Lower lobe of right lung (tissue), 2 donors: ENCODE results near the gene DAP. TPM values are rescaled to one million over a fixed set of nuclear protein-coding genes. Genes with fewer than 3 reads are reported as not detected.

Experiments
- ATAC-seq, 2 donors: fragments of 200-7000 bp; cut with Tn5 transposase; one replicate each; pipeline ENCODE4 v1.9.1; 2020 to 2022; ENCODE audit warnings: mild to moderate bottlenecking in 2 of 2, moderate library complexity in 2 of 2
- DNase-seq: peaks from one replicate; pipeline ENCODE4 v3.0.0-alpha.2; 2020
- H3K27ac ChIP-seq: fragments of 200-600 bp; one replicate; pipeline ENCODE4 v1.8.0; 2022
- H3K27me3 ChIP-seq: fragments of 200-600 bp; one replicate; pipeline ENCODE4 v1.8.0; 2022; ENCODE audit warnings: low read depth
- H3K36me3 ChIP-seq: fragments of 200-600 bp; one replicate; pipeline ENCODE4 v1.8.0; 2022; ENCODE audit warnings: mild to moderate bottlenecking
- H3K4me1 ChIP-seq: fragments of 200-600 bp; one replicate; pipeline ENCODE4 v1.8.0; 2022
- H3K4me3 ChIP-seq: fragments of 200-600 bp; one replicate; pipeline ENCODE4 v1.8.0; 2022; ENCODE audit warnings: mild to moderate bottlenecking
- H3K9me3 ChIP-seq: fragments of 200-600 bp; one replicate; pipeline ENCODE4 v1.8.0; 2022
- intact Hi-C: fragments of 100-400 bp; cut with DNase I; formaldehyde crosslinking; loops from one replicate; pipeline ENCODE4 v1.11.0; 2022
- total RNA-seq: library from RNA; stranded (reverse); fragmentation: NEBNext Ultra II Directional; extraction: Animal tissue kit (Norgen Biotek cat#: 25700); gene quantifications from one replicate; pipeline ENCODE4 v1.2.1, GENCODE V29; 2021
- TF ChIP-seq, protein P1 (sequence below): fragments of 200-600 bp; IDR thresholded peaks from one replicate; pipeline ENCODE4 v1.8.0; 2022; ENCODE audit warnings: antibody characterized with exemption, mild to moderate bottlenecking
- donor health status: DM: no; HTN: yes; CAD: no; lungs with severe emphysema.

Gene DAP
- total RNA-seq, 1 donor from 2014 or later, result 89.8 TPM

DNA sequence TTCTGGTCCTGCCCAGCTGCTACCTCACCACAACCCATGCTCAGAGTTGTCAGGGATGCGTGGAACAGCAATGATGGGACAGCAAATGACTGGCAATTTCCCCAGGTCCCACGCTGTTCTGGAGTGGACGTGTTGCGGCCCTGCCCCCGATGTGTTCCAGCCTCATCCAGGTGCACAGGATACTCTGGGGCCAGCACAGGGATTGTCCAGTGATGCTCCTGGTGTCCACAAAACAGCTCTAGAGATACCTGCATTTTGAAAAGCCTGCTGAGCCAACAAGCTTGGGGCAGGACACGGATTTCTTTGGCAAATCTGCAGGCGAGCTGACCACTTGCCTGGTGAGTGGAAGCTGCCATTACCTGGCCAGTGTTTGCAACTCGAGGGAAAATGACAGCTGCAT lies 108.4 kb downstream of the DAP start:
- Histone ChIP-seq H3K9me3 (no peaks in the 10 kb centered on the region), H3K4me3 (no peak overlapping the region), H3K36me3 (no peaks in the 10 kb centered on the region), H3K27me3 (peaks cover 11% of the 10 kb centered on the region), H3K27ac (no peak overlapping the region), H3K4me1 (no peaks in the 10 kb centered on the region)
- no peak for DNase-seq
- intact Hi-C loops, result no loop called here
- TF ChIP-seq, protein P1, sequence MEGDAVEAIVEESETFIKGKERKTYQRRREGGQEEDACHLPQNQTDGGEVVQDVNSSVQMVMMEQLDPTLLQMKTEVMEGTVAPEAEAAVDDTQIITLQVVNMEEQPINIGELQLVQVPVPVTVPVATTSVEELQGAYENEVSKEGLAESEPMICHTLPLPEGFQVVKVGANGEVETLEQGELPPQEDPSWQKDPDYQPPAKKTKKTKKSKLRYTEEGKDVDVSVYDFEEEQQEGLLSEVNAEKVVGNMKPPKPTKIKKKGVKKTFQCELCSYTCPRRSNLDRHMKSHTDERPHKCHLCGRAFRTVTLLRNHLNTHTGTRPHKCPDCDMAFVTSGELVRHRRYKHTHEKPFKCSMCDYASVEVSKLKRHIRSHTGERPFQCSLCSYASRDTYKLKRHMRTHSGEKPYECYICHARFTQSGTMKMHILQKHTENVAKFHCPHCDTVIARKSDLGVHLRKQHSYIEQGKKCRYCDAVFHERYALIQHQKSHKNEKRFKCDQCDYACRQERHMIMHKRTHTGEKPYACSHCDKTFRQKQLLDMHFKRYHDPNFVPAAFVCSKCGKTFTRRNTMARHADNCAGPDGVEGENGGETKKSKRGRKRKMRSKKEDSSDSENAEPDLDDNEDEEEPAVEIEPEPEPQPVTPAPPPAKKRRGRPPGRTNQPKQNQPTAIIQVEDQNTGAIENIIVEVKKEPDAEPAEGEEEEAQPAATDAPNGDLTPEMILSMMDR, result no peak
- ATAC-seq, result no peak

DNA sequence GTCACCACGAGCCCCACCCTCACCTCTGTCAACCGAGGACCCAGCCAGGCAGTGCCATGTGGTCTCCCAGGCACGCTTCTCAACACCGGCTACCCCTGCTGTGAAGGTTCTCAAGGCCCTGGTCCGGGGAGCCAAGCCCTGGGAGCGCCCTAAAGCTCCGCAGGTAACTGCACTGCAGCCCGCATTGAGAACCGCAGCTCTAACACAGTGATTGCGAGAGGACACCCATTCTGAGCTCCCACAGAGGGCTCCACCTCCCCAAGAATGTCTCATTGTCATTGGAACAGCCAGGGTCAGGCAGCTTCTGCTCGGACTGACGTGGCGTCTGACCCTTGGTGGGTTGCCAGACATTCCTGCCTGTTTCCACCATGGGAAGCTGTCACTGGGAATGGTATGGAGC lies 108.9 kb downstream of the DAP start:
- TF ChIP-seq, protein P1, result no peak
- H3K4me1 ChIP-seq, result no peaks in the 10 kb centered on the region
- H3K36me3 ChIP-seq, result no peaks in the 10 kb centered on the region
- no peak for DNase-seq
- H3K9me3 ChIP-seq, result no peaks in the 10 kb centered on the region
- ATAC-seq, result no peak
- H3K27me3 ChIP-seq, result peaks cover 11% of the 10 kb centered on the region
- H3K4me3 ChIP-seq, result no peak overlapping the region
- intact Hi-C loops, result no loop called here
- no peak overlapping the region for H3K27ac ChIP-seq

DNA sequence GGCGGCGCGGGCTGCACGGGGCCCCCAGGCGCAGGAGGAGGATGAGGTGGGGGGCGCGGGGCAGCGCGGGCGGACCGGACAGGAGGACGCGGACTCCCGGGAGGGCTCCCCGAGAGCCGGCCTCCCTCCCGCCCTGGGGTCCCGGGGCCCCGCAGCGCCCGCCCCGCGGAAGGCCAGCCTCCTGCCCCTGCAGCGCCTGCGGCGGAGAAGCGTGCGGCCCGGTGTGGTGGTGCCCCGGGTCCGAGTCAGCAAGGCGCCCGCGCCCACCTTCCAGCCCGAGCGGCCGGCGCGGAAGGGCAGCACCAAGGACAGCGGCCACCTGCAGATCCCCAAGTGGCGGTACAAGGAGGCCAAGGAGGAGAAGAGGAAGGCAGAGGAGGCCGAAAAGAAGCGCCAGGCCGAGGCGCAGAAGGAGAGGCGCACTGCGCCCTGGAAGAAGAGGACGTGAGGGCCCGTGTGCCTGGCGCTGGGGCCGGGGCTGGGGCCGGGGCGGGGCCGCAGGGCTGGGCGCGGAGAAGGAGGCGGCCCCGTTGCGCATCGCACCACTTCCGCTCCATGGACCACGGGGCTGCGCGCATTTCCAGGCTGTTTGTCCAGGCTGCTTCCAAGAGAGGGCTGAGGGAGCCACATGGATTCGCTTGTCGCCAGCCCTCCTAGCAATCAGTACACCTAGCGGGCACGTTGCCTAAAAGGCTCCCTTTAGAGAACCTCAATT lies 111.2 kb downstream of the DAP start:
- H3K4me1 ChIP-seq, result no peaks in the 10 kb centered on the region
- peaks cover 11% of the 10 kb centered on the region for H3K27me3 ChIP-seq
- H3K36me3 ChIP-seq, result no peaks in the 10 kb centered on the region
- H3K27ac ChIP-seq, result no peak overlapping the region
- H3K4me3 ChIP-seq, result no peak overlapping the region
- ATAC-seq (no peak), DNase-seq (no peak)
- intact Hi-C loops, result no loop called here
- no peaks in the 10 kb centered on the region for H3K9me3 ChIP-seq
- TF ChIP-seq, protein P1, result no peak

DNA sequence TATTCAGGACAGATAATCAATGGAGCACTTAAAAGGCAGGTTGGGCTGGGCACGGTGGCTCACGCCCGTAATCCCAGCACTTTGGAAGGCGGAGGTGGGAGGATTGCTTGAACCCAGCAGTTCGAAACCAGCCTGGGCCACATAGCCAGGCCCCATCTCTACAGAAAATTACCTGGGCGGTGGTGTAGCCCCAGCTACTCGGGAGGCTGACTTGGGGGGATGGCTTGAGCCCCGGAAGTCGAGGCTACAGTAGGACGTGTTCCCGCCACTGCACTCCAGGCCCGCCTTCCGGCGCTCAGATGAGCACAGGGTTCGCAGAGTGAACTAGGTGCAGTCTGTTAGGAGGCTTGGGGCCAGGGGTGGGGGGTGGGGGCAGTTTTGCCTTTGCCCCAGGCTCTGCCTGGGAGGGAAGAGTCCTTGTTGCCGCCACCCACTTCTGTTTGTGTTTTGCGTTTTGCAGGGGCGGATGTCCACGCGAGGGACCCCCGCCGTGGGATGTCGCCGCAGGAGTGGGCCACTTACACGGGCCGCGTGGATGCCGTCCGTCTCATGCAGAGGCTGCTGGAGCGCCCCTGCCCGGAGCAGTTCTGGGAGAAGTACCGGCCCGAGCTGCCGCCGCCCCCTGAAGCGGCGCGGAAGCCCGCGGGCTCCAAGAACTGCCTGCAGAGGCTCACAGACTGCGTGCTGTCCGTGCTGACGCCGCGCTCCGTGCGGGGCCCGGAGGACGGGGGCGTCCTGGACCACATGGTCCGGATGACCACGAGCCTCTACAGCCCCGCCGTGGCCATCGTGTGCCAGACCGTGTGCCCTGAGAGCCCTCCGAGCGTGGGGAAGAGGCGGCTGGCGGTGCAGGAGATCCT lies 112.0 kb downstream of the DAP start:
- Histone ChIP-seq H3K9me3 (no peaks in the 10 kb centered on the region), H3K4me3 (no peak overlapping the region), H3K4me1 (no peaks in the 10 kb centered on the region), H3K27me3 (peaks cover 11% of the 10 kb centered on the region), H3K36me3 (no peaks in the 10 kb centered on the region), H3K27ac (no peak overlapping the region)
- intact Hi-C loops, result no loop called here
- TF ChIP-seq, protein P1, result no peak
- ATAC-seq, result no peak
- no peak for DNase-seq

DNA sequence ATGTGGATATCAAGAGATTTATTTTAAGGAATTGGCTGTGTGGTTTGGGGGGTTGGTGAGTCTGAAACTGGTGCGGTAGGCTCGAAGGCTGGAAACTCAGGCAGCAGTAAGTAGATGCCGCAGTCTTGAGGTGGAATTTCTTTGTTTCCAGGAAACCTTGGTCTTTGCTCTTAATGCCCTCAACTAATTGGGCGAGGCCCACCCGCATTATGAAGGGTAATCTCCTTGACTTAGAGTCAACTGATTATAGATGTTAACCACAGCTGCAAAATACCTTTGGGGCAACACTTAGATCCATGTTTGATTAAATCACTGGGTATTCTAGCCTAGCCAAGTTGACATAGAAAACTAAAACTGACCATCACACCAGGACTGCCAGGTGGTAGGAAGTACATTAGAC lies 113.4 kb downstream of the DAP start:
- H3K4me3 ChIP-seq, result no peak overlapping the region
- H3K27me3 ChIP-seq, result peaks cover 11% of the 10 kb centered on the region
- ATAC-seq, result no peak
- no peaks in the 10 kb centered on the region for H3K9me3 ChIP-seq
- intact Hi-C loops, result no loop called here
- H3K4me1 ChIP-seq, result no peaks in the 10 kb centered on the region
- no peak for DNase-seq
- no peak overlapping the region for H3K27ac ChIP-seq
- TF ChIP-seq, protein P1, result no peak
- no peaks in the 10 kb centered on the region for H3K36me3 ChIP-seq
